GM21723 (cell line): ENCODE measurements around the gene DUSP2.
"Not testable (repeated sequence)": the region's sequence is repeated elsewhere in the genome, so short reads cannot be mapped to it uniquely, and the experiment has no call there.

ENCODE experiments used
- ATAC-seq: cut with Tn5 transposase; IDR thresholded peaks from one replicate; pipeline ENCODE4 v1.9.1; 2021; ENCODE audit warnings: mild to moderate bottlenecking, moderate library complexity; ENCODE audit not compliant: unreplicated experiment

DUSP2 gene

DNA sequence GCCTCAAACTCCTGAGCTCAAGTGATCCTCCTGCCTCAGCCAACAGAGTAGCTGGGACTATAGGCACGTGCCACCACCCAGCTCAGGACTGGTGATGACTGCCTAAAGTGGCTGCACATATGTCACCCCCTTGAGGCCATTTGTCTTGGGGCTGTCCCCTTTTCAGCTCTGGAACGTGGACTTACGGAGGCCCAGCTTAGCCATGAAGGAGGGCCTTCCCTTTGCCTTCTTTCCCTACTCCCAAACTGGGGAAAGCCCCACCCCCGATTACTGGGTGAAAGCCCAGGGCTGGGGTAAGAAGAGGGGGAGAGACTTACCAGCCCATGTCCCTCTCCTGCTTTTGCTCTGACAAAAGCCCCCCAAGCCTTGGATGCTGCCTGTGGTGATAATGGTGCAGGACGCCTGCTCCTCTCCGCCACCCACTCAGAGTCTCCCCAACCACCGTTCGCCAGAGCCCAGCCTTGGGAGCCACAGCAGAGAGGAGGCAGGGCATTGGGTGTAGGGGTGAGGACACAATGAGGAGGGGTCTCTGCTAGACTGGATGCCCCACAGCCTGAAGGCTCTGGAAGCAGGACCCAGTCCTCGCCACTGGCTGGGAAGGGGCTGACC, 2.5 kb upstream of the DUSP2 start:
- ATAC-seq, result no peak

GRCh38 chr2:96146881-96147592, 1.8 kb upstream of the DUSP2 start:
- ATAC-seq, result no peak

GRCh38 chr2:96146153-96146880, 1.1 kb upstream of the DUSP2 start:
- ATAC-seq, result peak; percentile 39

DNA sequence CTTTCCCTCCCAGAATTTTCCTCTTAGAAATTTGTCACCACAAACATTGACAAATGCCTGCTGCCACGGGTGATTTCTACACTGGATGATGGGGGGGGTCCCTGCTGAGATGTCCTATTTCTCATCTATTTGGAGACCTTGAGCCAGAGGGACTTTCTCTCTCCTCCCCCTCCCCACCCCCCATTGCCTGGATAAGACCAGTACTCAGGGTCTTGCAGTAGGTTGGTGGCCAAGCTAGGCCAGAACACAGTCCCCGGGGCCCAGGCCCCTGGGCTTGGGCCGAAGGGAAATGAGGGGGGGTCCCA, 560 bp upstream of the DUSP2 start:
- no peak for ATAC-seq

DNA sequence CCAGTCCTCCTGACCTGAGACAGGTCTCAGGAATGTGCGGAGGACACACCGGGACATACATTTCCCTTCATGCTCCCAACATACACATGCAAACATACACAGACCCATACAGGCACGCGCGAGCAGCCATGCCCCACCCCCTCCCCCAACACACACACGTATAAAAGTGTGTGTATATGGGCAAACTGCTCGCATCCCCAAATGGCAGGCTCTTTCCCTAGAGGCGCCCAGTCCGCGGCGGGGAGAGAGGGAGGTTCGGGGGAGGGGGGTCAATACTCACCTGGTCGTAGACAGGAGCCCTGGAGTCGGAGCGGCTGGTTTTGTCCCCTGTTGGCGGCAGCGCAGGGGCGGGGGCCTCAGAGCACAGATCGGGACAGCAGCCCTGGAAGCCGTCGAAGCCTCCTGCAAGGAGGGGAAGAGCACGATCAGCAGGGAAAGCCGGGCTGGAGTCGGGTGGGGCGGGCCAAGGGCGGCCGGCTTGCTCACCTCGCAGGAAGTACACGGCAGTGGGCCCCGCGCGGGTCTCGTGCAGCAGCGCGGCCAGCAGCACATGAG, 682 bp downstream of the DUSP2 start:
- ATAC-seq, result peak; percentile 0

DNA sequence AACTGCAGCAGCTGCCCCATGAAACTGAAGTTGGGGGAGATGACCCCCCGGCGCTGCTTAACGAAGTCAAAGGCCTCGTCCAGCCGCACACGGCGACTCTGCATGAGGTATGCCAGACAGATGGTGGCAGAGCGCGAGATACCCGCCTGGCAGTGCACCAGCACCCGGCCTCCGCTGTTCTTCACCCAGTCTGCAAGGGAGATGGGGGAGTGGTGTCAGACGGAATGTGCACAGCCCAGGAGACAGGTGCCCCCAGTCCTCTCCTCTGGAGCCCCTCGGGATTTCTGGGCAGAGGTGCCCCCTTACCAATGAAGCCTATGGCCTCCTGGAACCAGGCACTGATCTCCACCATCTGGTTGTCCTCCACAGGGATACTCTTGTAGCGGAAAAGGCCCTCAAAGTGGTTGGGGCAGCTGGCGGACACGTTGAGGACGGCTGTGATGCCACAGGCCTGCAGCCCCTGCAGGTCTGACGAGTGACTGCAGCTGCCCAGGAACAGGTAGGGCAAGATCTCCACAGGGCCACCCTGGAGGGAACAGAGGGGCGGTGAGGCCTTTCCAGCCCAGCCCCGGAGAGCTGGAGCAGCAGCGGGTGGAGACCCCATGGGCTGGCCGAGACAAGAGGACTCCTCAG, 1.3 kb downstream of the DUSP2 start:
- no peak for ATAC-seq

- ATAC-seq, result no peak
Observed at GRCh38 chr2:96143231-96143847, 1.9 kb downstream of the DUSP2 start.

GRCh38 chr2:96142217-96143113, 2.8 kb downstream of the DUSP2 start:
- no peak for ATAC-seq

- not testable (repeated sequence) for ATAC-seq
Observed at GRCh38 chr2:96141624-96141967, 3.6 kb downstream of the DUSP2 start.

DNA sequence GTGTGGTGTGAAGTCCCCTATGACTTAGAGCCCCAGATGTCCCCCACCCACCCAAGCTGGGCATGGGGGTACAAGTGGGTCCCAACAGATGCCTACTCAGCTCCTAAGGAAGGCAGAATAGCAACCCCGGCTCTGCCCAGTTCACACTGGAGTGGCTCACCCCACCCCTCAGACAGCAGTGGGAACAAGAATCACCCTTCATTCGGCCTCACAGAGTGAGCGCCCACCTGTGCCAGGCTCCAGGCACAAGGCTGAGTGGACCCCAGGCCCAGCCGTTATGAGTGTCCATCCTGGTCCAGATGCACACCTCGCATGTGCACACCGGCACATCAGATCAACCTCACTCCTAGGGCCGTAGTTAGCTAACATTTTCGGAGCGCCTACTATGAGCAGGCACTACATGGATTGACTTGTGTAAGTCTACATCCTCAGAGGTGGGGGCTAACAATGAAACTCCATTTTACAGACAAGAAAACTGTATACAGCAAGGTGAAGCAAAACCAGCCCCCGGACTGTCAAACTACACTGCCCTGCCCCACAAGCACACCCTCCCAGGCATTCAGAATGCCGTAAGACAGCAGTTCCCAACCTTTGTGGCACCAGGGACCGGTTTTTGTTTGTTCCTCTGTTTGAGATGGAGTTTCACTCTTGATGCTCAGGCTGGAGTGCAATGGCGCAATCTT, 4.2 kb downstream of the DUSP2 start:
- no peak for ATAC-seq

- ATAC-seq, result no peak
Observed at GRCh38 chr2:96139181-96139758, 6.0 kb downstream of the DUSP2 start.

- ATAC-seq, result peak; percentile 33
Observed at GRCh38 chr2:96138179-96139145, 6.8 kb downstream of the DUSP2 start, which contains the start of gene ASTL. Gene ASTL, minus strand, starts transcription at chr2:96138502. Its CDS starts 66 bp downstream, at chr2:96138436.

GRCh38 chr2:96137321-96138178, 7.7 kb downstream of the DUSP2 start:
- no peak for ATAC-seq

GRCh38 chr2:96136129-96136720, 9.0 kb downstream of the DUSP2 start:
- ATAC-seq, result no peak

DNA sequence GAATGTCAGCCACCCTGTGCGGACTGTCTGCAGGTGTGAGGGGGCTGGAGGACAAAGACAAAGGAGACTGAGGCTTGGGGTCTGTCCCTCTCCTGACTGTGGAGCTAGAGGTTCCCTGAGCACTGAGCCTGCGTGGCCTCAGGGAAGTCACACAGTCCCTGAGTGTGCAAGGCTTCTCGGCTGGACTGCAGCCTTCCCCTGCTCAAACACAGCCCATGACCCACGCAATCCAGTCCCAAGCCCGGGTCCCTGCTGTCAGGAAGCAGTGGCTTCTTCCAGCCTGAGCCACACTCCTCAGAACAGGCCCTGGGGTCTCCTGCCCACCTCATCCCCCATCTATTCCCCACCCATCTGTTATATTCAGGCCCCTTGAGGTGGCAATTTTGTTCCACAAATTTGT, 9.6 kb downstream of the DUSP2 start:
- no peak for ATAC-seq

GRCh38 chr2:96135171-96135570, 10.1 kb downstream of the DUSP2 start:
- ATAC-seq, result no peak

DNA sequence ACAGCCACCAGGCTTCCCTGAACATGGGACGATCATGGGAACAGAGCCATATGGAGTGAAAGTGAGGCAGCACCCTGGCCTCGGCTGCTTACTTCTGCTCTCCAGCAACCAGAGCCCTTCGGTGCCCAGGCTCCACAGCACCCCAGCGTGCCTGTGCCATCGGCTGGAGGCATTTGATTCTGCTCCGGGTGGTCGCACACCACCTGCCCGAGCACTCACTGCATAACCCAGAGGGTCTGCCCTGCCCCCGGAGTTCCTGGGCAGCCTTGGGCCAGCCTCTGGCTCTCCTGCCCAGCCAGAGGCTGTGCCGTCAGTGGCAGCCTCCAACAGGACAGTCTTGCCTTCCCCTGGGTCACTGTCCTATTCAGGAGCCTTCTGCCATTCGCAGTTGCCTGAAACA, 10.8 kb downstream of the DUSP2 start:
- no peak for ATAC-seq
